Activated CD8-positive, alpha-beta memory T cell treated with anti-CD3 and anti-CD28 coated beads, Interleukin-2, amount 10 ng/mL, durations not matched to agents 7 days and 5 days (primary cell): ENCODE results near the gene CAP2. TPM values are rescaled to one million over a fixed set of nuclear protein-coding genes. Genes with fewer than 3 reads are reported as not detected.
"Not testable (repeated sequence)": the region's sequence is repeated elsewhere in the genome, so short reads cannot be mapped to it uniquely, and the experiment has no call there.

Experiments used
- ATAC-seq: fragments of 150-1000 bp; cut with Tn5 transposase; one replicate; pipeline ENCODE4 v1.10.0; 2021; ENCODE audit warnings: moderate library complexity
- CTCF ChIA-PET: fragments of 350-600 bp; sonication (Branson Sonifier 250); formaldehyde crosslinking; loops from one replicate; lab custom pipeline; 2021; ENCODE audit warnings: antibody characterized with exemption; lab: Charles Lee
- DNase-seq: peaks from one replicate; pipeline ENCODE4 v3.0.0-alpha.2; 2020
- H3K27ac Mint-ChIP-seq: one replicate; pipeline ENCODE4 v1.8.0; 2021; ENCODE audit warnings: mild to moderate bottlenecking, mixed read lengths
- H3K27me3 Mint-ChIP-seq: one replicate; pipeline ENCODE4 v1.8.0; 2021; ENCODE audit warnings: mixed read lengths
- H3K36me3 Mint-ChIP-seq: one replicate; pipeline ENCODE4 v1.8.0; 2021; ENCODE audit warnings: mild to moderate bottlenecking, mixed read lengths
- H3K4me1 Mint-ChIP-seq: one replicate; pipeline ENCODE4 v1.8.0; 2021; ENCODE audit warnings: mixed read lengths
- H3K4me3 Mint-ChIP-seq: one replicate; pipeline ENCODE4 v1.8.0; 2021; ENCODE audit warnings: mild to moderate bottlenecking, moderate library complexity, mixed read lengths
- H3K9me3 Mint-ChIP-seq: one replicate; pipeline ENCODE4 v1.8.0; 2022; ENCODE audit warnings: low read depth, mixed read lengths
- total RNA-seq, 2 experiments: library from RNA; stranded (reverse); gene quantifications; one replicate each; pipeline ENCODE4 v1.2.3, GENCODE V29; 2021

Gene CAP2
- total RNA-seq, 2 experiments from 2014 or later = not detected

DNA sequence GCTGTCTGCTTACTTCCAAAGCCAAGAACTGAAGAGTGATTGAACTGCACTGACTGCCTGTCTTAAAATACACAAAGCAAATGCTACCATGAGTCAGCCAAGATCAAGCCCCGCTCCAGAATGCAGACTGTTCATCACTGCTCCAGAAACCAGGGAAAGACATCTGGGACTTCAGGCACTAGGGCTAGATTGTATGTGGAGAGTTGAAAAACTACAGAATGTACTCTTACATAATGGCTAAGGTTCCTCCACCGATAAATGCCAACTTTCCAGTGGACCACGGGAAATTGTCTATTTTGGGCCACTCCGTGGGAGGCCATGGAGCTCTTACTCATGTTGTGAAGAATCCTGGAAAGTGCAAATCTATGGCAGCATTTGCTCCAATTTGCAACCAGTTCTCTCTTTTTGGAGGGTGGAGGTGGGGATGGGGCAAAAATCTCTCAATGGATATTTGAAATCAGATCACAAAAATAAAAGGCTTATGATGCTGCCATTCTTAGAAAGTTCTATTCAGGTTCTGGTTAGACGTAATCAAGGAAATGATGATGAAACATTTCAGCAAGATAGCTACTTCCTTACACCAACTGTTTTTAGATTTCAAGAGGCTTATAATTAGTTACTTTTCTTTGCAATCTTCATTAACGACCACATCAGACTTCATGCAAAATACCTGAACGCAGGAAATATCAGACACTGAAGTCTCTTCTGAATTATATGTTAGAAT is 11.8 kb upstream of the CAP2 start:
- ATAC-seq (no peak), DNase-seq (no peak)
- no peaks in the 10 kb centered on the region for H3K36me3 Mint-ChIP-seq
- H3K9me3 Mint-ChIP-seq = peaks cover 3% of the 10 kb centered on the region
- H3K4me1 Mint-ChIP-seq = no peaks in the 10 kb centered on the region
- H3K4me3 Mint-ChIP-seq = no peak overlapping the region
- CTCF ChIA-PET = no interaction called here
- no peaks in the 10 kb centered on the region for H3K27me3 Mint-ChIP-seq
- H3K27ac Mint-ChIP-seq = no peak overlapping the region

DNA sequence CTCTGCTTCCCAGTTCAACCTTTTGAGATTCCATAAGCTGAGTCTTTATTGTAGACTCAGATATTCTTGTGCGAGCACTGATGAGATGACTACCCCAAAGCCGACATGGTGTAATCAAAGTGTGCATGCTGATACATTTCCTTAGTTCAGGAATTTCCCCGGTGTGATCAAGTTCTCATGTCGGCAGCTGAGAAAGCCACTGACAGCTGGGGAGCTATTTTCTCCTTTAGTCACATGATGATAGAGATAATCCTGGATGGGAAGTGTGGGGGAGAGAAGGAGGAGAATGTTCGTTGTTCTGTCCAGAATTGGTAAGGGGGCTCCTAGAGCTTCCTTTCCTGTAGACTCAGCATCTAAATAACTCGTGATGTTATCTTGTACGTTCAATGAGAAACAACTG is 7.7 kb upstream of the CAP2 start:
- DNase-seq (no peak), ATAC-seq (no peak)
- H3K4me3 Mint-ChIP-seq = no peak overlapping the region
- no peaks in the 10 kb centered on the region for H3K27me3 Mint-ChIP-seq
- H3K27ac Mint-ChIP-seq = no peak overlapping the region
- CTCF ChIA-PET = no interaction called here
- no peaks in the 10 kb centered on the region for H3K9me3 Mint-ChIP-seq
- no peaks in the 10 kb centered on the region for H3K36me3 Mint-ChIP-seq
- H3K4me1 Mint-ChIP-seq = no peaks in the 10 kb centered on the region

DNA sequence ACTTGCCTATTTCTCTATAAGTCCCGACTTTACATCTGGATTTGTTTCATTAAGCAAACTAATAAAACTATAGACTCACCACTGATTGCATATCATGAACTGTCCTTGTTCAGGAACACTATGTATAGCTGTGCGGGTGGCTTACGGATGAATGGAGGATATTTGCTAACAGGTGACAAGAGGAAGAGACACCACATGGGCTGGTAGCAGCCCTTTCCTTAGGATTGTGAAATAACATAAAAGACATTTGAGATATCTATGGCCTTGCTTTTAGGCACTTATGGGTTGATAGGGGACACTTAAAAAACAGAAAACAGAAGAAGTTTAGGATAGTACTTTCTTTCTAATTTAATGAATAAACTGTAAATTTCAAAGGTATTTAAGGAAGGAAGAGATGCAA is 5.0 kb upstream of the CAP2 start:
- ATAC-seq = no peak
- CTCF ChIA-PET = no interaction called here
- Mint-ChIP-seq H3K27me3 (peaks cover 25% of the 10 kb centered on the region), H3K4me1 (no peaks in the 10 kb centered on the region), H3K4me3 (no peak overlapping the region), H3K9me3 (no peaks in the 10 kb centered on the region), H3K36me3 (no peaks in the 10 kb centered on the region), H3K27ac (no peak overlapping the region)
- DNase-seq = no peak

DNA sequence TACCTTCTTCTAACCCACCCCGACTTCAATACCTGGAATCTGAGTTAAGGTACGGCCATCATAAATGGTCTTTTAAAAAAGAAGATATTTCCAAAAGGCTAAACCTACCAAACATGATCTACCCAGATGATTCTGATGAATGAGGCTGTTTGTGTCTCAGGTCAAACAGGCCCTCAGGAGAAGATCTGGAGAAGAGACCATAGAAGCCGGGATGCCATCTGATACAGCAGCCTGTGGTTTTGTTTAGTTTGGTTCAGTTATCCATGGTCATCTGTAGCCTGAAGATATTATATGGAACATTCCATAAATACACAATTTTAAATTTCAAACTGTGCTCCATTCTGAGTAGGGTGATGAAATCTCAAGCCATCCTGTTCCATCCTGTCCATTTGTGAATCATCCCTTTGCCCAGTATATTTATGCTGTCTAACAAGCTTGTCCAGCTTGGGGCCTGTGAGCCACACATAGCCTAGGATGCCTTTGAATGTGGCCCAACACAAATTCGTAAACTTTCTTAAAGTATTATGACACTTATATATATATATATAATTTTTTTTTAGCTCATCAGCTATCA is 4.0 kb upstream of the CAP2 start:
- peaks cover 31% of the 10 kb centered on the region for H3K27me3 Mint-ChIP-seq
- no peak overlapping the region for H3K27ac Mint-ChIP-seq
- H3K36me3 Mint-ChIP-seq = peaks cover 2% of the 10 kb centered on the region
- CTCF ChIA-PET = no interaction called here
- ATAC-seq (no peak), DNase-seq (no peak)
- H3K9me3 Mint-ChIP-seq = no peaks in the 10 kb centered on the region
- H3K4me3 Mint-ChIP-seq = no peak overlapping the region
- peaks cover 3% of the 10 kb centered on the region for H3K4me1 Mint-ChIP-seq

DNA sequence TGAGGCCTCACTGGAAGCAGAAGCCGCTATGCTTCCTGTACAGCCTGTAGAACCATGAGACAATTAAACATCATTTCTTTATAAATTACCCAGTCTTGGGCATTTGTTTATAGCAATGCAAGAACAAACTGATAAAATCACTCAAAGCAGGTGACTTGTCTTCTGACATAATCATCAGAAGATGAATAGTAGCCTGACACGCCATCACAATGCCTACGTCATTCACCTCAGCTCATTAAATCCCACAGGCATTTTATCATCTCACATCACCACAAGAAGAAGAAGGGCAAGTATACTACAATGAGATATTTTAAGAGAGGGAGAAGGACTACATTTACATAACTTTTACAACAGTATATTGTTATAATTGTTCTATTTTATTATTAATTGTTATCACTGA is 3.1 kb upstream of the CAP2 start:
- peaks cover 2% of the 10 kb centered on the region for H3K36me3 Mint-ChIP-seq
- peaks cover 40% of the 10 kb centered on the region for H3K27me3 Mint-ChIP-seq
- ATAC-seq = no peak
- no peak overlapping the region for H3K4me3 Mint-ChIP-seq
- H3K4me1 Mint-ChIP-seq = peaks cover 3% of the 10 kb centered on the region
- H3K27ac Mint-ChIP-seq = no peak overlapping the region
- CTCF ChIA-PET = no interaction called here
- H3K9me3 Mint-ChIP-seq = no peaks in the 10 kb centered on the region
- no peak for DNase-seq

DNA sequence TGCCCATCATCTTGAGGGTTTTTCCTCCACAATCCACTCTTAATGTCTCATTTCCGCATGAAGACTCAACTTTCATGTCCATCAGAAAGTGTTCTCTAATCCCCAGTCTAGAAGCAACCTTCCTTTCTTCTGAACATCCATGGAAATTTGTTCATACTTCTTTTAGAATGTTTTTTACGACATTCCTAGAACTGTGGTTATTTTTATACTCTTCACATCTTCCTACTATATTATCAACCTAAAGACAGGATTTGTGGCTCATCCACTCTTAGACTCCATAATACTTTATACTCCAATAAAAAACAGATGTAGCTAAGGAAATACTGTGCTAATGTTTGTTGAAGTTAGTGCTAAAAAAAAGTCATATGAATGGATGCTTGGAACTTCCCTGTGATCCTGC is 1.4 kb upstream of the CAP2 start:
- Mint-ChIP-seq H3K4me3 (no peak overlapping the region), H3K9me3 (no peaks in the 10 kb centered on the region), H3K36me3 (peaks cover 2% of the 10 kb centered on the region), H3K4me1 (peaks cover 3% of the 10 kb centered on the region), H3K27me3 (peaks cover 47% of the 10 kb centered on the region), H3K27ac (no peak overlapping the region)
- CTCF ChIA-PET = no interaction called here
- ATAC-seq = no peak
- no peak for DNase-seq

DNA sequence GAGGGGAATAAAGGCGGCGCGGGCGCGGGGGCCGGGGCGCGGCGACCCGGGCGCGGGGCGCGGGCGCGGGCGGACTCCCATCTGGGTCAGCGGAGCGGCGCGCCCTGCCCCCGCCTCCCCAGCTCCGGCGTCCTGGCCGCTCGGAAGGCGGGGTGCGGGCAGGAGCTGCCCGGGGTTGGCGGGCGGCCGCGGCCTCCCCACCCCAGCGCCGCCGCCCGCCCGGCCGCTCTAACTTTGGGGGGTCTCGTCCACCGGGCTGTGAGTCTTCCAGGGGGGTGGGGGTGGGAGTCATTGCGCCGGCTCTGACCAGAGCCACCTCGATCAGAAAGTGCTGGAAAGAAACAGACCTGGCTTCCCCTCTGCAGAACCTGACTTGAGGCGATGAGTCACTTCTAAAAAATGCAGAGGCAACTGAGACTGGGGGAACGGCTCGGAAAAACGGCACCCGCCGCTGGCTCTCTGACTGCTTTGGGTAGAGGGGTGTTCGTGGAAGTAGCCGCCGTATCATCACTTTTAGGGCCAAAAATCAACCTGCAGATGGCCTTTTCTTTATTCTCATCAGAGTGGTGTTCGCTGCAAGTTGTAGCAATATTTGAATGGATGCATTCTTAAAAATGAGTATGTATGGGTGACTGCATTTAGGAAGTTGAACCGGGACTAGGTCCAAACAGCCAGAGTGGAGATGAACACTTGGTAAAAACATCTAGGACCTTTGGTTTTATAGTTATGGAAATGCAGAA is 667 bp downstream of the CAP2 start:
- Mint-ChIP-seq H3K36me3 (peaks cover 2% of the 10 kb centered on the region), H3K9me3 (no peaks in the 10 kb centered on the region)

DNA sequence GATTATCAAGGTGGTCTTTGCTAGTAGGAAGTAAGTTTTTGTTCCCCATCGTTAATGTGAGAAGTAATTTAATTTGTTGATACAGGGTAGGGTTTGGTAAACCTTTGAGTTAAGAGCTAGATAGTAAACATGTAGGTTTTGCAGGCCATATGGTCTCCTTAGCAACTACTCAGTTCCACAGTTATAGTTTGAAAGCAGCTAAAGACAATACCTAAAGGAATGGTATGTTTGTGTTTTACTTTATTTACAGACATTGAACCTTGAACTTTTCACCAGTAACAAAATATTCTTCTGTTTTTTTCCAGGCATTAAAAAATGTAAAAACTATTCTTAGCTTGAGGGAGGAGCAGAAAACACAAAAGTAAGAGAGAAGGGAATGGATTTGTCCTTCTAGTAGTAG is 1.7 kb downstream of the CAP2 start:
- DNase-seq (no peak), ATAC-seq (no peak)
- CTCF ChIA-PET = no interaction called here
- Mint-ChIP-seq H3K9me3 (no peaks in the 10 kb centered on the region), H3K27me3 (peaks cover 48% of the 10 kb centered on the region), H3K36me3 (peaks cover 2% of the 10 kb centered on the region), H3K4me1 (peaks cover 3% of the 10 kb centered on the region), H3K4me3 (no peak overlapping the region), H3K27ac (no peak overlapping the region)

More for the DNA sequence above, 667 bp downstream of the CAP2 start:
- Mint-ChIP-seq H3K4me3 (no peak overlapping the region), H3K4me1 (peaks cover 3% of the 10 kb centered on the region), H3K27me3 (peaks cover 48% of the 10 kb centered on the region), H3K27ac (no peak overlapping the region)
- no peak for DNase-seq
- CTCF ChIA-PET = no interaction called here
- ATAC-seq = no peak

DNA sequence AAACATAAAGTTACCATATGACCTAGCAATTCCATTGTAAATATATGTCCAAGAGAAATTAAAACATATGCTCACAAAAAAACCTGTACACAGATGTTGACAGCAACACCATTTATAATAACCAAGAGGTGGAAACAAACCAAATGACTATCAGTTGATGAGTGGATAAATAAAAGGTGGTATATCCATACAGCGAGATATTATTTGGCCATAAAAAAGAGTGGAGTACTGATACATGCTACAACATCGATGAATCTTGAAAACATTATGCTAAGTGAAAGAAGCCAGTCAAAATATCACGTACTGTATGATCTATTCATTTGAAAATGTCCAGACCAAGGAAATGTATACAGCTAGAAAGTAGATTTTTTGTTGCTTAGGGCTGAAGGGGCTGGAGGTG is 2.9 kb downstream of the CAP2 start:
- H3K27me3 Mint-ChIP-seq = peaks cover 43% of the 10 kb centered on the region
- DNase-seq (no peak), ATAC-seq (no peak)
- H3K9me3 Mint-ChIP-seq = no peaks in the 10 kb centered on the region
- peaks cover 2% of the 10 kb centered on the region for H3K36me3 Mint-ChIP-seq
- peaks cover 3% of the 10 kb centered on the region for H3K4me1 Mint-ChIP-seq
- H3K27ac Mint-ChIP-seq = no peak overlapping the region
- CTCF ChIA-PET = no interaction called here
- H3K4me3 Mint-ChIP-seq = no peak overlapping the region

DNA sequence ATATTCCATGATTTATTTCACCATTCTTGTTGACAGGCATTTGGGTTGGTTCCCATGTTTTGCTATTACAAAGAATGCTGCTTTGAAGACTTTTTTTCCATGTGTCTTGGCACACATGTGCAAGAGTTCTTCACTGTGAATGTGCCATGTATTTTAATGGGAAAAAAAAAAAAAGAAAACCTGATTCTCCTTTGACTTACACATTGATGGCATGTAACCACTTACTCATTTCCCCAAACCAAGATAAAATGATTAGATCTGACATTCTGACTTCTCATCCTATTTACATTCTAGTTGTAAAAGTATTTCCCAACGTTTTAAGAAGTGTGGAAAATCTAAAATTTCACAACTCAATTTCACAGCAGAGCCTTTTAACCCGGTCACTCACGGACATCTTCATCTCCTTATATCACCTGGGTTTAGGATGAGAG is 4.4 kb downstream of the CAP2 start:
- Mint-ChIP-seq H3K27me3 (peaks cover 29% of the 10 kb centered on the region), H3K9me3 (no peaks in the 10 kb centered on the region), H3K4me1 (peaks cover 3% of the 10 kb centered on the region), H3K36me3 (peaks cover 2% of the 10 kb centered on the region), H3K4me3 (no peak overlapping the region), H3K27ac (no peak overlapping the region)
- DNase-seq (no peak), ATAC-seq (no peak)
- CTCF ChIA-PET = no interaction called here

DNA sequence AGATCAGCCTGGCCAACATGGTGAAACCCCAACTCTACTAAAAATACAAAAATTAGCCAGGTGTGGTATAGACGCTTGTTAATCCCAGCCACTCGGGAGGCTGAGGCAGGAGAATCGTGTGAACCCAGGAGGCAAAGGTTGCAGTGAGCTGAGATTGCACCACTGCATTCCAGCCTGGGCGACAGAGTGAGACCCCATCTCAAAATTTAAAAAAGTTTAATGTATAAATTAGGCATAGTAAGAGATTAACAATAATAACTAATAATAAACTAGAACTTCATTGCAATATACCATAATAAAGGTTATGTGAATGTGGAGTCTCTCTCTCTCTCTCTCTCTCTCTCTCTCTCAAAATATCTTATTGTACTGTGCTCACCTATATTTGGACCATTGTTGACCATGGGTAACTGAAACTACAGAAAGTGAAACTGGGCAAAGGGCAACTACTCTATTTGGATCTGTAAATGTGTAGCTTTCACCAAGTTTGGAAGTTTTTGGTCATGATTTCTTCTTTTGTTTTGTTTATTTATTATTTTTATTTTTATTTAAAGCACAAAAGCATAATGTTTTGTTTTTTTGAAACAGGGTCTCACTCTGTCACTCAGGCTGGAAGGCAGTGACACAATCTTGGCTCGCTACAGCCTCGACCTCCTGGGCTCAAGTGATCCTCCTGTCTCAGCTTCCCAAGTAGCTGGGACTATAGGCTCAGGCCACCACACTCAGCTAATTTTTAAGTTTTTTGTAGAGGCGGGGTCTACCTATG is 12.0 kb downstream of the CAP2 start:
- H3K4me1 Mint-ChIP-seq, H3K27ac Mint-ChIP-seq, DNase-seq, H3K27me3 Mint-ChIP-seq, ATAC-seq, H3K36me3 Mint-ChIP-seq, CTCF ChIA-PET, H3K9me3 Mint-ChIP-seq, H3K4me3 Mint-ChIP-seq: not testable (repeated sequence)

DNA sequence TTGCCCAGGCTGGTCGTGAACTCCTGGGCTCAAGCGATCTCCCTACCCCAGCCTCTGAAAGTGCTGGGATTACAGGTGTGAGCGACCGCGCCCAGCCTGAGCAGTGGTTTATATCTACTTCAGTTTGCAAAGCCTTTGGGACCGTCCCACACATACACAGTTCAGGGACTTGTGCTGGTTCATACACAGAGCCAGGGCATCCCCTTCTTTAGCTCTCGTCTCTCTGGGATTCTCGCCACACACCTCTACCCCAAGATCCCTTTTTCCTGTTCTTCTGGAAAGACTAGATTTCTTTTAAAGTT is 12.5 kb downstream of the CAP2 start:
- DNase-seq = no peak
- Mint-ChIP-seq H3K4me3 (no peak overlapping the region), H3K9me3 (no peaks in the 10 kb centered on the region), H3K27me3 (no peaks in the 10 kb centered on the region), H3K4me1 (no peaks in the 10 kb centered on the region), H3K27ac (no peak overlapping the region), H3K36me3 (no peaks in the 10 kb centered on the region)
- ATAC-seq = no peak
- CTCF ChIA-PET = no interaction called here

DNA sequence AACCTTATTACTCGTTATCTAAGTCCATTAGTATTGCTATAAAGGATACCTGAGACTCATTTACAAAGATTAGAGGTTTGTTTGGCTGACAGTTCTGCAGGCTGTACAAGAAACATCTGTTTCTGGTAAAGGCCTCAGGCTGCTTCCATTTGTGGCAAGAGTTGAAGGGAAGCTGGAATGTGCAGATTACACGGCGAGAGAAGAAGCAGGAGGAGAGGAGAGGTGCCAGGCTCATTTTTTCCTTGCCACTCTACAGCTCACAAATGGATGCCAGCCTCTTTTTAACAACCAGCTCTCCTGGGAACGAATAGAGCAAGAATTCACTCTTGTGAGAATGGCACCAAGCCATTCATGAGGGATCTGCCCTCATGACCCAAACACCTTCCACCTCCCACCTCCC is 14.7 kb downstream of the CAP2 start:
- CTCF ChIA-PET = no interaction called here
- Mint-ChIP-seq H3K27me3 (no peaks in the 10 kb centered on the region), H3K9me3 (no peaks in the 10 kb centered on the region), H3K4me1 (no peaks in the 10 kb centered on the region), H3K27ac (no peak overlapping the region), H3K36me3 (no peaks in the 10 kb centered on the region), H3K4me3 (no peak overlapping the region)
- ATAC-seq (no peak), DNase-seq (no peak)
